ENCODE data around the gene LMAN1.

LMAN1 gene

DNA sequence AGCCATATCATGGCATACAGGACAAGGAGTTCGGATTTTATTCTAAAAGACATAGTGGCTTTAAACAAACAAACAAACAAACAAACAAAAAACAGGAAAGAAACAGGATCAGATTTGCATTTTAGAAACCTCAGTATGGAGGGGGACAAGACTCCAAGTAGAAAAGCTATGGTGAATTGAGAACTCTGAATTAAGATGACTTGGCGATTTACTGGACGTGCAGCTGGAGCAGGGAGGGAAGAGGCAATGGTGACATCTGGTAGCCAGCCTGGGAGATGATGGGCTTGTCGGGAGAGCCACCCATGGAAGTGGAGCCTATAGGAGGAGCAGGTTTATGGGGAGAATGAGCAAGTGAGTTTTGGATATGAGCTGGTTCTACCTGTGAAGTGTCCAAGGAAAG, 53.8 kb downstream of the LMAN1 start:
- DNase-seq (ENCODE audit: low read depth in 2 of 2) = no peak

GRCh38 chr18:59303656-59304195, 55.3 kb downstream of the LMAN1 start:
- DNase-seq (ENCODE audit: low read depth in 2 of 2) = no peak

DNA sequence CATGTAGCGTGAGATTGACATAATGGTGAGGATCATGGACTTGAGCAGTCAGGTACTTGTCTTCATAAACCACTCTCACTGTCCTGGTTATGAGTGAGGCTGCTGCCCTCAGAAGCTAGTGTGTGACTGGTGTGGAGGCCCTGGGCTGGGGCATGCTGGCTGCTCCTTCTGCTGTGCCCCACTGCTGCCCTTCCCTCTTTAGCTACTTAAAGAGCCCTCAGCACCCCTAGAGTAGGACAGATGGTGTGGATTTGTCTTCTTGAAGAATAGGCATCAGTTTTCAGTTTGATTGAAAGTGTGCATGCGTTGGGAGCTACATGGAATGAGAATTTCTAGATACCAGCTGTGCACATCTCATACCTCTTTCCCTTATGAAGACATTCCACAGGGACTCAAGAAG, 56.1 kb downstream of the LMAN1 start:
- no peak for DNase-seq (ENCODE audit: low read depth in 2 of 2)

DNA sequence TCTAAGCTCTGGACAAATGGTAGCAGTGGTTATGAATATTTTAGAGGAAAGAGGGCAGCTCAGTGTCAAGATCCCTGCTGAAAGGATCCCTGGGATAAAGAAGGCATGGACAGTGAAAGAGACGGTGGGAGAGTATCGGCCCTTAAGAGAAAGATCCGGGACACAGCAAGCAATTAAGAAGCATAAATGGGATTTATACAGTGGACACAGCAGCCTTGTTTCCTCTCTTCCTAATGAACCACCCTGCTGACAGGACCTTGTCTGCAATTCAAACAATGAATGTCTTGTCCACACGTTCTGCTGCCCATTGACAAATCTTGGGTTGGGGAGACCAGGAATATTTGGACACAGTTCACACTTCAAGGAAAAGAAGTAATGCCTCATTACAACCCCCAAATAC, 57.1 kb downstream of the LMAN1 start:
- DNase-seq (ENCODE audit: low read depth in 2 of 2) = no peak

DNA sequence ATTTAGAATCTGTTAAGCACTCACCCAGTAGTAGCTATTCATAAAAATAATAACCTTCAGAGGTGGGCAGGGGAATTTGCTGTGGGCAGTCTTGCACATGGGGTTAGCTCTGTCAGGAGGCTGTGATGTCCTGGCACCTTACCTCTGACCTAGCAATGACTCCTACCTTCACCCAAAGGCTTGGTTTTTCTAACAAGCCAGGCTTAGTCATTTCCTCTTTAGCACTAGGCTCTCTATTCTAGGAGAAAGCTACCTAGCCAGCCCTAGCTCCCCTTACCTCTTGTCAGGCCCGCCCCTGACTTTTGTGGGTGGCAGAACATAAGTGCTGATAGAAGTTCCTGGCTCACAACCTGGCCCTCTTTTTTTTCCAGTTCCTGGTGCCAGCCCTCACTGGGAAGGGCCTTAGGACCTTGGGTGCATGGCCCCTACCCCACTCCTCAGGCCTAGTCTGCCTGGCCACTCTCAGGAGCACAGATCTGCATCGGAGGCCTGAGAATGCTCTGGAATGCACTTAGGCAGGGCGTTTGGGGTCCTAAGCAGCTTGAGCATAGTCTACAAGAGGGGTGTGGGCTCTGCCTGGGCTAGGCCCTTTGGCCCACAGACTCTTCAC, 58.3 kb downstream of the LMAN1 start:
- DNase-seq (ENCODE audit: low read depth in 2 of 2) = no peak

DNA sequence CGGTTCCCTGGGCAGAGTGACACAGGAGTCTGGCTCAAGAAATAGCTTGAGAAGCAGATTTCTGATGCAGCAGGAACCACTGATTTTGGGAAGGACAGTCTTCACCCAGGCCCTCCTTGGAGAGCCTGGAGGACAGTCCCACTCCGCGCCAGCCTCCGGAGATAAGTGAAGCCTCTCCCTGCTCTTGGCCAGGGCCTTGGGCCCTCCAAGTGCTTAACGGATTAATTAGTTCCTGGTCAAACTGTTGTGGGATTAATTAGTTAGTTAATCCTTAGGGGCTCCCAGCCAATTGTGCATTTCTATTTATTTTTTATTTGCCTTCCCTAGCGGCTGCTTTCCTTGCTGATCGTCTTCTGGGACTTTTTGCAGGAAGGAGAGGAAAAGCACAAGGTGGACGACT, 60.2 kb downstream of the LMAN1 start:
- DNase-seq (ENCODE audit: low read depth in 2 of 2) = no peak

DNA sequence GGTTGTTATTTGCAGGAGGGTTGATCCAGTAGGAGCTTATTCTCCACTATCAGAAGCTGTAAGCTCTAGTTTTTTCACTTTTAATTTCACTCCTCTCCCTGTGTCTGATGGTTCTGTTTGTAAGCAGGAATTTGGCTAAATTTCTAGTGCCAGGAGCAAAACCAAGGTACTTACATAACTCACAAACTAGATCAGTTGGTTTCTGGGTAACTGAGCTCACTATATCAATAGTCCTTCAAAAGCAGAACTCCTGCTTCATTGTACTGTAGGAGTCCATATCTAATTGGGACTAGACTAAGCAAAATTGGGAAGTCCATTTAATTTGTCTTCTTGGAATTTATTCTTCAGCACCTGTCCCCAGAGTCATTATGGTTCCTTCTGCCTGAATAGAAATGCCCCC, 65.7 kb downstream of the LMAN1 start:
- DNase-seq (ENCODE audit: low read depth in 2 of 2) = no peak

- no peak for DNase-seq (ENCODE audit: low read depth in 2 of 2)
Observed at GRCh38 chr18:59286341-59286740, 72.7 kb downstream of the LMAN1 start.

DNA sequence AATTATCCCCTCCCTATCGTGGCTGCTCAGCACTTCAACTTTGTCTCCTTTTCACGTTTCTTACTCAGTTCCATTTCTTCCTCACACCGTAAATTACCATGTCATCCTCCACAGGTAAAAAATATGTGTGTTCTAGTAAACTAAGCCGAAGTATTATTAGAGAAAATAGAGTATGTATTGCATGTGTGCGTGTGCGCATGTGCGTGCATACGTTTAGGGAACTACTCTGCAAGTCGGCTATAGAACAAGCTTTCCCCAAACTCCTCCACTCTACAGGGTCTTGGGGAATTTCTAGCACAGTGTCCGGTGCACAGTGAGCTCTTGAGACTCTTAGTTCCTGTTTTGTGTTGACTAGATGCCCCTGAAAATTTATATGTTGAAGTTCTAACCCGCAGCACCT, 76.7 kb downstream of the LMAN1 start:
- DNase-seq (ENCODE audit: low read depth in 2 of 2) = no peak

DNA sequence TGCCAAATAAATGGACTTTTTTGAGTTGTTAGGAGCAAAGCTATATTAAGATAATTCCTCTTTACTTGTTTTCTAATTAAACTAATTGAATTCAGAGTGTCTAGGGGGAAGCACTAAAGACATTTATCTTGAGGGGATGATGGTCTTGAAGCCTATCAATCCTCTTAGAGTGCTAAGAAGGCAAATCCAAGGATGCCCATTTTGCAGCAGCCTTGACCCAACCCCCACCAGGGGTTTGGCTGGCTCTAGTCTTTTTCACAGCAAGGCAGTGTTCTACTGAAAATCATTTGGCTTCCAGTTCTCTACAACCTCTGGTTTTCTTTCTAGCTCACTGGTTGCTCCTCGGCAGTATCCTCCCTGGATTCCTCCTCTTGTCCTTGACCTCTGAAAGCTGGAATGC, 79.3 kb downstream of the LMAN1 start:
- no peak for DNase-seq (ENCODE audit: low read depth in 2 of 2)

DNA sequence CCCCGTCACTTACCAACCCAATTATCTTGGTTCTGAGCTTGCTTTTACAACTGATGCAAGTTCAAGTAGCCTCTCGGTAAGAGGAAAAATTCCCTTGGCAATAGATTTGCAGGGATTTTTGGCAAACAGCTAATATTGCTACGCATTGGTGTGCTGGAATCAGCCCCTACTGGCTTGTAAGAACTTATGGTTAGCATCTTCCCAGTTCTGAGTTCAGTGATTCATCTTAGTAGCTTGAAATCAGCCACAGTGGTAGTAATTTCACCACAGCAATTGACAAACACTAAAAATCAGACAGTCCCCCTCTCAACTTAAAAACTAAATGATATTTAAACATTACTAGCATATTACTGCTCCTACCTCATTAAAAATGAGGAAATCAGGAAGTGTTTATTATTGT, 79.9 kb downstream of the LMAN1 start:
- no peak for DNase-seq (ENCODE audit: low read depth in 2 of 2)

GRCh38 chr18:59278793-59279192, 80.3 kb downstream of the LMAN1 start:
- DNase-seq (ENCODE audit: low read depth in 2 of 2) = no peak
